Activated CD4-positive, alpha-beta T cell treated with anti-CD3 and anti-CD28 coated beads, Interleukin-2, amount 50 U/mL, for 16 hours (primary cell): ENCODE data around the gene ZMAT1.
"Not testable (repeated sequence)": the region's sequence is repeated elsewhere in the genome, so short reads cannot be mapped to it uniquely, and the experiment has no call there.

ENCODE experiments used
- DNase-seq: peaks from one replicate; pipeline ENCODE4 v3.0.0-alpha.2; 2020

The ZMAT1 gene

DNA sequence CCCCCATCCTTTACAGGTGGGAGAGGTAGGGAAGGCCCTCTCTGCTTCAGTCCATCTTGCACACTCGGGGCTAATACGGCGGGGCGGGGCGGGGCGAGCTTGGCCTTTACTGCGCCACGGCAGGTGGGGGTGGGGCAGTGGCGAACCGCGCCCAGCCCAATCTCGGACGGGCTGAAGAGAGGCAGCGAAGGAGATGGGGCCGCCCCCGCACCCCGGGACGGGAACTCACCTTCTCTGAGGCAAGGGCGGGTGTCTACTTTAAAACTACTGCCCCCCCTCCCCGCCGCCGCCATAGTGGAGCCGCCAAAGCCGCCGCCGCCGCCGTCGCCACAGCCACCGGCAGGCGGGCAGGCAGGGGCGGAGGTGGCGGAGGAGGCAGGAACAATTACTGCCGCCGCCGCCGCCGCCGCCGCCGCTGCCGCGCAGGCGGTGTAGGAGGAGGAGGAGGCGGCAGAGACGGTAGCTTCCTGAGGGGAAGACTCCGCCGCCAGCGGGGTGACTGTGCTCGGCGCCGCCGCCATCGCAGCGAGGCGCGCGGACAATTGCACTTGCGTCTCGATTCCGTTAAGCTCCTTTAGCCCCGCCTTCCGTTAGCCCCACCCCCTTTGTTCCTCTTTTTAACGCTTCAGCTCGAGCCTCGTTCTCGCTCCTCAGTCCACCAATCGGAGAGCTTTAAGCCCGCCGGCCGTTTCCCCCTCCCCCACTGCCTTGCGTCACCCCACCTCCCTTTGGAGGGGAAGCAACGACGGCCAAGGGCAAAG is at the start of gene ZMAT1:
Gene ZMAT1, minus strand, starts transcription at position 540 of the 761 bp plus-strand sequence. Its CDS starts 19 bp downstream, at position 521.
- peak; percentile 91 for DNase-seq

DNA sequence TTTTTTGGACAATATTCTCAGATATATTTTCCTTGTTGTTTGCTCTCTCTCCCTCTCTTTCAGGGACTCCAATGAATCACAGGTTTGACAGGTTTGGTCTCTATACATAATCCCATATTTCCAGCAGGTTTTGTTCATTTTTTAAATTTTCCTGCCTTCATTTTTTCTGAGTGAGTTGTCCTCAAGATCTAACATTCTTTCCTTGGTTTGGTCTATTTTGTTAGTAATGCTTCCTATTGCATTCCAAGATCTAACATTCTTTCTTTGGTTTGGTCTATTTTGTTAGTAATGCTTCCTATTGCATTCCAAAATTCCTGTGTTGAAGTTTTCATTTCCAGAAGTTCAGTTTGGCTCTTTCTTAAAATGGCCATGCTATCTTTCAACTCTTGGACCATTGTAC is 45.3 kb upstream of the ZMAT1 start:
- no peak for DNase-seq

DNA sequence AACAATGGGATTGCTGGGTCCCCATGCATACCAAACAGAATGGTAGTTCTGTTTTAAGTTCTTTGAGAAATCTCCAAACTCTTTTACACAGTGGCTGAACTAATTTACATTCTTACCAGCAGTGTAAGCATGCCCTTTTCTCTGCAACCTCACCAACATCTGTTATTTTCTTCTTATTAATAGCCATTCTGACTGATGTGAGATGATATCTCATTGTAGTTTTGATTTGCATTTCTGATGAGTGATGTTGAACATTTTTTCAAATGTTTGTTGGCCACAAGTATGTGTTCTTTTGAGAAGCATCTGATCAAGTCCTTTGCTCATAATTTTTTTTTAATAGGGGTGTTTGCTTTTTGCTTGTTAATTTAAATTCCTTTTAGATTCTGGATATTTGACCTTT is 41.2 kb upstream of the ZMAT1 start:
- no peak for DNase-seq

DNA sequence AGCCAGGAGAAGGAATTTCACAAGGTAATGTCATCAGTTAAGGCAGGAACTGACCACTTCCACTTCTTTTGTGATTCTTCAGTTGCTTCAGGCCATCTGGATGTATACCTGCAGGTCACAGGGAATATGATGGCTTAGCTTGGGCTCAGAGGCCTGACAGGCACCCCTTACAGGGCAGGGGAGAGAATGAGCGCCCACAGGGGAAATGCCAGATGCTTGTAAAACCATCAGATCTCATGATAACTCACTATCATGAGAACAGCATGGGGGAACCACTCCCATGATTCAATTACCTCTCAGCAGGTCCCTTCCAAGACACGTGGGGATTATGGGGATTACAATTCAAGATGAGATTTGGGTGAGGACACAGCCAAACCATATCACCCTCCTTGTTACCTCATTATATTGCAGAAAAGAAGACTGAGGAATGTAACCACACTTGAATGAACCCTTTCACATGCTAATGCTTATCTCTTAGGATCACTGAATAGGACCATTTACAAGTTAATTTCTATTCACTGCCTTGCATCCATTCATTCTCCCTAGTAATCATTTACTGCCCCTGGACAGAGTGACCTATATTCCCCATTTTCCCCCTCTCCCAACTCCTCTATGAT is 33.2 kb upstream of the ZMAT1 start:
- not testable (repeated sequence) for DNase-seq

DNA sequence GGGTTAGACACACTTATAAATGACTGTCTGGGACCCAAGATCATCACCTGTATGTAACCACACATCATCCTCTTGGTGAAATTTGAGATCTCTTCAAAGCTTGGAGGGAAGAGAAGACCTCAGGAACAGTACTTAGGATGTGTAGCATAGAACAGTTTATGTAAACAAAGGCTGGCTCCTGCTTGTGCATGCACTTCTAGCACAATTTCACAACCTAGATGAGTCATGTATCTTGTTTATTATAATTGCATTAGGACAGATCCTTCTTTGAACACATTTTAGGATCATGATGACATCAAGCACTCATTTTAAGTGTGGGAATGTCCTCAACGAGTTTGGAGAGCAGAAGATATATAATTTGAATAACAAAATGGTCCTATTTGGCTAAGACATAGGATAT is 26.3 kb upstream of the ZMAT1 start:
- DNase-seq, result no peak

DNA sequence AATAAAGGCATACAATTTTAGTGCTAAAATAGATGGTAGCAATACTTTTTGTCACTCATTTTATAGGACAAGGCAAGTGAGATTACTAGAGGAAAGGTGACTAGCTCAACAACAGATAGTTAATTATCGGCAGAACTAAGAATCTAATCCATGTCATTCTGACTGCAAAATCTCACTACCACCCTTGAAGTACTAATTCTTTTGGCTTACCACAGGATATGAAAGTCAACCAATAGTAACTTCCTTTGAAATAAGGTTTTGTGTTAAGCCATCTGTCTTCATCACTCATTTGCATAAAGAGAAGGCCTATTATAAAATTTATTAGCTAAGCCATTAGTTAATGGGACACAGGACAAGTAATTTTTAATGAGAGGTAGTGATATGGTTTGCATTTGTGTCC is 25.3 kb upstream of the ZMAT1 start:
- no peak for DNase-seq

DNA sequence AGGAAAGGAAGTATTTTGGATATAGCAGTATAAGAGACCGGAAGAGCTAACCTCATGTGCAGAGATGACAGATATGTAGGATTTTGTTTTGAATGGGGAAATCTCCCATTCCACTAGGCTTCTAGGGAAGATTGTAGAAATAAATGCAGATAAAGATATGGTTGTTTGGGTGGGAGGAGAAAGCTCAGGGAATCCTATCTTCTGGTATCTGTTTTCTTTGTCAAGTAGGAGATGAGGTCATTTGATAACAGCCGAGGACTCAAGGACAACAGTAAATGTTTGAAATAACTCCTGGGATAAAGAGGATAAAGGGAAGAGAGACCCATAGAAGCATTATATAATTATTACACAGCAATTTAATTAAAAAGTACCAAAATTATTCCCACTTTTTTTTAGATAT is 24.7 kb upstream of the ZMAT1 start:
- no peak for DNase-seq

DNA sequence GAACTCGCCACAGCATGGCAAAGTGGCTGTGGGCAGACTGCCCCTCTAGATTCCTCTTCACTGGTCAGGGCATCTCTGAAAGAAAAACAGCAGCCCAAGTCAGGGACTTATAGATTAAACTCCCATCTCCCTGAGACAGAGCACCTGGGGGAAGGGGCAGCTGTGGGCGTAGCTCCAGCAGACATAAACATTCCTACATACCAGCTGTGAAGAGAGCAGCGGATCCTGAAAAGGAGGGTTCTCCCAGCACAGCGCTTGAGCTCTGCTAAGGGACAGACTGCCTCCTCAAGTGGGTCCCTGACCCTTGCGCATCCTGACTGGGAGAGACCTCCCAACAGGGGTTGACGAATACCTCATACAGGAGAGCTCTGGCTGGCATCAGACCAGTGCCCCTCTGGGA is 18.8 kb upstream of the ZMAT1 start:
- no peak for DNase-seq

DNA sequence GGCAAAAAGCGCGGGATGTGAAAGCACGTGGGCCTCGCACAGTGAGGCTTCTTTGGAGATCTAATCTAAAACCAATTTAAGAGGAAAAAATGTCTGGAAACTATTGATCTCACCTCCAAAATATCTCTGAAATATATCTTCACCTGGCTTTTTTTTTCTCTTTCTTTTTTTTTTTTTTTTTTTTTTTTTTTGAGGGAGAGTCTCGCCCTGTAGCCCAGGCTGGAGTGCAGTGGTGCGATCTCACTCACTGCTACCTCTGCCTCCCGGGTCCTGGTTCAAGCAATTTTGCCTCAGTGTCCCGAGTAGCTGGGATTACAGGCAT is 383 bp upstream of the ZMAT1 start:
- no peak for DNase-seq

DNA sequence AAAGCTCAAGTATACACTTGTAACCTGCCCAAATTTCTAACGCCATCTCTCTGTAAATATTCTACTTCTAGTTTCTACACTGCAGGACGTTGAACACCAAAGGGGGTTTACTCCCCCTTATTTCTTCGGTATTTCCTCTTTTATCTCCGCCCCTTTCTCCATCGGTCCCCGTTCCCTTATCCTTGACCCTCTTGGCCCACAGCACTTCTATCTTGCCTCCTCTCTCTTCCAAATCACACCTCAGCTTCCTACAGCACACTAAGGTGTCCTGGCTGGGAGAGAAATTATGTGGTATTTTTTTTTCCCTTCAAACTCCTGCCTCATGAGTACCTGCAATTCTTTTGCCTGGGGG is 715 bp downstream of the ZMAT1 start:
- no peak for DNase-seq

DNA sequence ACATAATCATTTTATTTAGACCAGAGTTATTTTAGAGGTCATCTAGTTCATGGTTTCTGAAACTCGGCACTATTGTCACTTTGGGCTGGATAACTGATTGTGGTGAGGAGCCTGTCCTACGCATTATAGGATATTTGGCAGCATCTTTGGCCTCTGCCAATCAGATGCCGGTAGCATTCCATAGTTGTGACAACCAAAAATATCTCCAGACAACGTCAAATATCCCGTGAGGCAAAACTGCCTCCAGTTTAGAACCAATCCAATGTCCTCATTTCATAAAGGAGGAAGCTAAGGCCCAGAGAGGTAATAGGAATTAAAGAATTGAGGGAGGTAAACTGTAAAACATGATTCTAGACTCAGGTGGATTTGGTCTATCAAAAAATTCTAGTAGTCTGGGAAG is 6.1 kb downstream of the ZMAT1 start:
- DNase-seq, result no peak

DNA sequence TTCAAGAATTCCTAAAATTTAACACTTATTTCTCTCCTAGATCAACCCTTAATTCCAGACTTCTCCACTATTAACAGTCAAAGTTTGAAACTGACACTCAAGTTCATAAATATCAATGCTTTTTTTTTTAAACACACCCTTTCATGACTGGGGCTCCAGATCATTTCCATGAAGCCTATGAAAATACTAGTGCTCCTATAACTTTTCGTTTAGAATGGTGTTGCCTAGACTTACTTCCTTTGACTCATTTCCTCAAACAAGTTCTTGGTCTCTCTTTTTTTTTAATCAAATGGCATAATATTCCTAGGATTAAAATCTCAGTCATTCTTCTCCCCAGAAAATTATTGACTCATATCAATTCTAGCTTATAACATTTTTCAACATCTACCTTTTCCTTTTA is 13.1 kb downstream of the ZMAT1 start:
- no peak for DNase-seq

DNA sequence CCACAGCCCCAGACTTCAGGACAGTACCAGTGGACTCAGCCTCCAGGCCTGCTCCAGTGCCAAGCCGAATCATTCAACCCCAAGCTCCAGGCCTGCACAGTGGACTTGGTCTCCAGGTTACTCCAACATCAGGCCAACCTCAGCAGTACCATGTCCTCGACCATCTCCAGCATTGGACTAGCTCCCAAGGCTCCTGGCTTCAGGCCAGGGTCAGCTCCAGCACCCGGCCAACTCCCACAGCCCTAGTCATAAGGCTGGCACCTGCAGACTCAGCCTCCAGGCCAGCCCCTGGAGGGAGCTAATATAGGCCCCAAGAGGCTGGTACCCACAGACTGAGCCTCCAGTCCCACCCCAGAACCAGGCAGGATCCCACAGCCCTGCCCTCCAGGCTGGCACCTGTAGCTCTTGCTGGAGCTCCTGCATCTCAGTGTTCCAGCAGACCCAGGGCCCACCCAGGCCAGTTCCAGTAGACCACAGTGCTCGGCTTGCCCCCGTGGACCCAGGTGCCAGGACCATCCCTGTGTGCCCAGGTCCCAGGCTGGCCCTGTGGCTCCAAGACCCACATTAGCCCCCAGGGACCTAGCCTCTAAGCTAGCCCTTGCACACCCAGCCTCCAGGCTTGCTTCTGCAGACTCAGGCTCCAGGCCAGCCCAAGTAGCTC is 25.6 kb downstream of the ZMAT1 start:
- DNase-seq, result no peak

DNA sequence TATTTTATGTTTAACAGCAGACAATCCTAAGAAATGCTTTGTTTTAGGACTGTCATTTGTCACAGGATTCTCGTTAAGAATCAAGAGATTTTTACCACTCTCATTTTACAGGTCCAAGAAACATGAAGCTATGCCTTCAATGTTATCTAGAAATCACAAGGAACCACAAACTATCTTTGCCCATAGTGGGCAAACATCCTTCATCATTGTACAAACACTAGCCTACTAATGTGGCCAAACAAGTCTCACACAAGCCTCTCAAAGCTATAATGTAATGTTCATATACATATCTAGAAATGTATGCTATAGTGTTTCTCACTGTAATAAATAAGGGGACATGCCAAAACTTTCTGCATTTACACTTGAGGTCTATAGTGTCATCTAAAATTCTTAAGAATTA is 26.8 kb downstream of the ZMAT1 start:
- DNase-seq, result no peak
